CD4-positive, alpha-beta T cell (primary cell): ENCODE data around the gene SLC5A9. TPM values are rescaled to one million over a fixed set of nuclear protein-coding genes. Genes with fewer than 3 reads are reported as not detected.

Experiments used
- ATAC-seq: fragments of 200-7000 bp; cut with Tn5 transposase; one replicate; pipeline ENCODE4 v1.10.0; 2022; ENCODE audit warnings: mild to moderate bottlenecking; ENCODE audit not compliant: poor library complexity
- CTCF ChIA-PET: fragments of 350-600 bp; sonication (Branson Sonifier 250); formaldehyde crosslinking; loops from one replicate; lab custom pipeline; 2021; ENCODE audit warnings: antibody characterized with exemption, inconsistent platforms; lab: Charles Lee
- POLR2A ChIA-PET: fragments of 350-600 bp; sonication (Branson Sonifier 250); formaldehyde crosslinking; loops from one replicate; lab custom pipeline; 2021; ENCODE audit warnings: antibody characterized with exemption, inconsistent platforms; lab: Charles Lee
- DNase-seq, 14 experiments: peaks; one replicate each; pipeline ENCODE4 v3.0.0-alpha.2; 2013 to 2020; ENCODE audit warnings: mixed read lengths in 2 of 14
- H3K27ac ChIP-seq, 2 donors: one replicate each; pipeline versions ENCODE4 v1.5.1 to v1.7.0; 2013; ENCODE audit warnings: low read length in 2 of 2, low read depth in 1 of 2, mild to moderate bottlenecking in 1 of 2
- H3K27me3 ChIP-seq, 2 experiments: 1 replicate in 1 of 2; 2 replicates in 1 of 2; pipeline versions ENCODE4 v1.6.1 to v1.7.0; 2013; ENCODE audit warnings: low read length in 2 of 2, control low read depth in 1 of 2, mild to moderate bottlenecking in 1 of 2, moderate library complexity in 1 of 2; ENCODE audit not compliant: insufficient read depth in 2 of 2, control insufficient read depth in 1 of 2
- H3K36me3 ChIP-seq: one replicate; pipeline ENCODE4 v1.6.1; 2013; ENCODE audit warnings: low read length, control low read depth; ENCODE audit not compliant: insufficient read depth
- H3K4me1 ChIP-seq: one replicate; pipeline ENCODE4 v1.6.1; 2013; ENCODE audit warnings: low read length, control low read depth; ENCODE audit not compliant: insufficient read depth
- H3K4me3 ChIP-seq: one replicate; pipeline ENCODE4 v1.5.1; 2013; ENCODE audit warnings: mild to moderate bottlenecking, low read length, moderate library complexity
- H3K9me3 ChIP-seq, 2 experiments: 1 replicate in 1 of 2; 2 replicates in 1 of 2; pipeline versions ENCODE4 v1.6.1 to v1.7.0; 2013; ENCODE audit warnings: low read length in 2 of 2, mild to moderate bottlenecking in 2 of 2, control low read depth in 1 of 2, moderate library complexity in 1 of 2; ENCODE audit not compliant: control insufficient read depth in 1 of 2, insufficient read depth in 1 of 2
- H3K27ac Mint-ChIP-seq: one replicate; pipeline ENCODE4 v1.8.0; 2020; ENCODE audit warnings: mixed read lengths
- H3K27me3 Mint-ChIP-seq: one replicate; pipeline ENCODE4 v1.8.0; 2021; ENCODE audit warnings: mixed read lengths
- H3K36me3 Mint-ChIP-seq: one replicate; pipeline ENCODE4 v1.8.0; 2021; ENCODE audit warnings: low read depth, mixed read lengths
- H3K4me1 Mint-ChIP-seq: one replicate; pipeline ENCODE4 v1.8.0; 2021; ENCODE audit warnings: low read depth, mixed read lengths
- H3K4me3 Mint-ChIP-seq: one replicate; pipeline ENCODE4 v1.8.0; 2020; ENCODE audit warnings: mild to moderate bottlenecking, mixed read lengths
- H3K9me3 Mint-ChIP-seq: one replicate; pipeline ENCODE4 v1.8.0; 2020; ENCODE audit warnings: mixed read lengths
- intact Hi-C, 2 experiments: fragments of 100-400 bp; cut with DNase I in 1 of 2; cut with micrococcal nuclease in 1 of 2; formaldehyde crosslinking; loops; one replicate each; pipeline versions ENCODE4 v1.15.1 to v1.9.0; 2023 to 2025; cut with DNase I, micrococcal nuclease
- total RNA-seq, 174 experiments: library from RNA in 2 of 174; stranded (reverse) in 2 of 174; gene quantifications; one replicate each; pipeline ENCODE4 v1.2.3 and lab custom pipeline; 2021 to 2026
- TF ChIP-seq, protein P1 (sequence below): fragments of 200-600 bp; IDR thresholded peaks from one replicate; pipeline ENCODE4 v1.8.0; 2022; ENCODE audit warnings: antibody characterized with exemption, mild to moderate bottlenecking

SLC5A9 gene
- total RNA-seq, 2 experiments from 2014 or later = not detected

DNA sequence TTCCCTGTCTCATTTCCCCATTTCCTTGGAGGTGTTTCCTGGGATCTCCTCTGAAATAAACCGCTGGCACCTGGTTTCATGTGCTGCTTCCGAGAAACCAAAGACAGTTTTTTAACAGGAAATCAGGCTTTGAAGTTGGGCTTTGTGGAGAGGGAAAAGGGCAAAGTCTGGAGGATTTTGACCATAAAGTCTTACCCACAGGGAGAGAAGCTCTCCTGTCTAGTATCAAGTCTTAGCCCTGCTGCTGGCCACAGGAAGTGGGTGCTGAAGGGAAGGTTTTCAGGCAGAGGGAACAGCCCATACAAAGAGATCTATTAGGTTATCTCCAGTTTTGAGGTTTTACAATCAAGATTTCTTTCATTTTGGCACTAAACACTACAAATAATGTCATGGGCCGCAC lies 29.3 kb downstream of the SLC5A9 start:
- DNase-seq = no peak
- TF ChIP-seq, protein P1, sequence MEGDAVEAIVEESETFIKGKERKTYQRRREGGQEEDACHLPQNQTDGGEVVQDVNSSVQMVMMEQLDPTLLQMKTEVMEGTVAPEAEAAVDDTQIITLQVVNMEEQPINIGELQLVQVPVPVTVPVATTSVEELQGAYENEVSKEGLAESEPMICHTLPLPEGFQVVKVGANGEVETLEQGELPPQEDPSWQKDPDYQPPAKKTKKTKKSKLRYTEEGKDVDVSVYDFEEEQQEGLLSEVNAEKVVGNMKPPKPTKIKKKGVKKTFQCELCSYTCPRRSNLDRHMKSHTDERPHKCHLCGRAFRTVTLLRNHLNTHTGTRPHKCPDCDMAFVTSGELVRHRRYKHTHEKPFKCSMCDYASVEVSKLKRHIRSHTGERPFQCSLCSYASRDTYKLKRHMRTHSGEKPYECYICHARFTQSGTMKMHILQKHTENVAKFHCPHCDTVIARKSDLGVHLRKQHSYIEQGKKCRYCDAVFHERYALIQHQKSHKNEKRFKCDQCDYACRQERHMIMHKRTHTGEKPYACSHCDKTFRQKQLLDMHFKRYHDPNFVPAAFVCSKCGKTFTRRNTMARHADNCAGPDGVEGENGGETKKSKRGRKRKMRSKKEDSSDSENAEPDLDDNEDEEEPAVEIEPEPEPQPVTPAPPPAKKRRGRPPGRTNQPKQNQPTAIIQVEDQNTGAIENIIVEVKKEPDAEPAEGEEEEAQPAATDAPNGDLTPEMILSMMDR = no peak
- H3K27ac Mint-ChIP-seq = no peak overlapping the region
- intact Hi-C loops = no loop called here
- ATAC-seq = no peak
- Histone ChIP-seq H3K36me3 (no peaks in the 10 kb centered on the region), H3K9me3 (no peaks in the 10 kb centered on the region), H3K27me3 (no peaks in the 10 kb centered on the region), H3K4me3 (no peak overlapping the region), H3K4me1 (no peaks in the 10 kb centered on the region), H3K27ac (no peak overlapping the region)
- no peaks in the 10 kb centered on the region for H3K36me3 Mint-ChIP-seq
- no peaks in the 10 kb centered on the region for H3K4me1 Mint-ChIP-seq
- no peaks in the 10 kb centered on the region for H3K9me3 Mint-ChIP-seq
- ChIA-PET POLR2A (no interaction called here), CTCF (no interaction called here)
- H3K27me3 Mint-ChIP-seq = peaks cover 7% of the 10 kb centered on the region
- H3K4me3 Mint-ChIP-seq = no peak overlapping the region

GRCh38 chr1:48254254-48254653 lies 31.7 kb downstream of the SLC5A9 start:
- POLR2A ChIA-PET = no interaction called here
- no peaks in the 10 kb centered on the region for H3K27me3 ChIP-seq
- intact Hi-C loops = no loop called here
- H3K27ac Mint-ChIP-seq = no peak overlapping the region
- ATAC-seq (no peak), DNase-seq (no peak)
- H3K9me3 Mint-ChIP-seq = no peaks in the 10 kb centered on the region
- CTCF ChIA-PET = no interaction called here
- no peaks in the 10 kb centered on the region for H3K36me3 Mint-ChIP-seq
- no peaks in the 10 kb centered on the region for H3K4me1 ChIP-seq
- no peak overlapping the region for H3K27ac ChIP-seq
- H3K4me3 Mint-ChIP-seq = no peak overlapping the region
- TF ChIP-seq, protein P1 = no peak
- no peaks in the 10 kb centered on the region for H3K4me1 Mint-ChIP-seq
- peaks cover 5% of the 10 kb centered on the region for H3K27me3 Mint-ChIP-seq
- no peaks in the 10 kb centered on the region for H3K36me3 ChIP-seq
- no peak overlapping the region for H3K4me3 ChIP-seq
- no peaks in the 10 kb centered on the region for H3K9me3 ChIP-seq

- ChIA-PET CTCF (no interaction called here), POLR2A (no interaction called here)
- Mint-ChIP-seq H3K4me3 (no peak overlapping the region), H3K9me3 (no peaks in the 10 kb centered on the region), H3K27ac (no peak overlapping the region), H3K36me3 (no peaks in the 10 kb centered on the region), H3K4me1 (no peaks in the 10 kb centered on the region), H3K27me3 (peaks cover 5% of the 10 kb centered on the region)
- ATAC-seq = no peak
- TF ChIP-seq, protein P1 = no peak
- H3K27me3 ChIP-seq = no peaks in the 10 kb centered on the region
- H3K4me3 ChIP-seq = no peak overlapping the region
- no peak for DNase-seq
- intact Hi-C loops = no loop called here
- no peak overlapping the region for H3K27ac ChIP-seq
- H3K36me3 ChIP-seq = no peaks in the 10 kb centered on the region
- H3K9me3 ChIP-seq = no peaks in the 10 kb centered on the region
- no peaks in the 10 kb centered on the region for H3K4me1 ChIP-seq
Measured at GRCh38 chr1:48258106-48258505, 35.6 kb downstream of the SLC5A9 start.
